Measurements from ENCODE around the gene DOCK1. TPM values are rescaled to one million over a fixed set of nuclear protein-coding genes. Genes with fewer than 3 reads are reported as not detected.

The DOCK1 gene
- total RNA-seq, 1 donor from 2014 or later = 18.6 TPM

DNA sequence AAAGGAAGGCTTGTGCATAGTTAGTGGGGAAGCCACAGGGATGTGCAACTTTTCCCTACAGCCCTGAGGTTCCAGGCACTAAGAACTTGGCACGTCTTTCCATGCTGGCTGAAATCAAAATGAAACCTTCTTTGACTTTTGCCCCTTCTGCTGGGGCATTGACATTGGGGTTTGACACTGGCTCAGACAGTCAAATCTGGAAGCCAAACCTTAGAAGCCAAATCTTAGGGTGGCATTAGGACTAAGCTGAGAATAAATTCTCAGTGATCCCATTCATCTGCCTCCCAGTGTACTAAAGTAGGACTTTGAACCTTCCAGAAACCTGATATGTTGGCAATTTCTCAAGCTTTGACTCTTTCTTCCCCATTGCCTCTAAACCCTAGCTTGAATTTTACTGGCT, 322.4 kb downstream of the DOCK1 start:
- DNase-seq = no peak

DNA sequence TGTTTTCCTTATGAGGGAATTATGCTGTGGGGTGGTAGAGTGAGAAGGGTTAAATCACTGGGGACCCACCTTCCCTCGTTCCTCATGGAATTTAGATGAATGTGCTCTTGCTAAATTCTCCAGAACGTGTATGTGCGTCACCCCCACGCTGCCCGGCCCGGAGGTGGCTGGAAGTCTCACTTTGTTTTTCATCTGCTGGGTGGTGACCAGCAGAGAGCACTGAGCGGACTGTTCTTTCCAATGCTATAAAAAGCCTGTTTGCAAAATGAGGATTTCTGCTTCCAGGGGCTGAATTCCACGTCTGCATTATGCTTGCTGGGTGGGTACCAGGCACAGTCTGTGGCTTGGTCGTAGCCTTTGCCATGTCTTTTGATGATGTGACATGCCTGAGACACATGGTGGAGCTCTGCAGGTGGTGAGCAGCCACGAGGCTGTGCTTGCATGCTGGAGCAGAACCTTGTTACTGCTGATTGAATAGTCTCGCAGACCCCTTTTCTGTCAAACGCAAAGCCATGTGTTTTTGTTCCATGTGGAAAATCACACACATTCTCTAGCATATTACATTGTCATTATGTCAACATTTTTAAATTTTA, 323.1 kb downstream of the DOCK1 start:
- peak; percentile 36 for DNase-seq

- DNase-seq = no peak
These were observed 329.1 kb downstream of the DOCK1 start for GRCh38 chr10:127234306-127234800.

DNA sequence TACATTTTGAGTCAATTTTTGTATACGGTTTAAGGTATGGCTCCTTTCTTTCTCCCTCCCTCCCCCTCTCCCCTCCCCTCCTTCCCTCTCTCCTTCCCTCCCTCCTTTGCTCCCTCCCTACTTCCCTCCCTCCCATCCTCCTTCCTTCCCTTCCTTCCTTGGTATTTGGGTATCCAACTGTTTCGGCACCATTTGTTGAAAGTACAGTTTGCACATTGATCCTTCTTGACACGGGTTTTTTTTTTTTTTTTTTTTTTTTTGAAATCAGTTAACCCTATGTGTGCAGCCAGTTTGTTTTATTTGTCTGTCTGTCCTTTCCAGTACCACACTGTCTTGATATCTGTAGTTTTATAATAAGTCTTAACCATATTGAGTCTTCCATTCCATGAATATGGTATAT, 331.0 kb downstream of the DOCK1 start:
- no peak for DNase-seq

GRCh38 chr10:127242914-127243313, 337.7 kb downstream of the DOCK1 start:
- DNase-seq = no peak

- DNase-seq = no peak
These were observed 338.5 kb downstream of the DOCK1 start for GRCh38 chr10:127243490-127244272.

DNA sequence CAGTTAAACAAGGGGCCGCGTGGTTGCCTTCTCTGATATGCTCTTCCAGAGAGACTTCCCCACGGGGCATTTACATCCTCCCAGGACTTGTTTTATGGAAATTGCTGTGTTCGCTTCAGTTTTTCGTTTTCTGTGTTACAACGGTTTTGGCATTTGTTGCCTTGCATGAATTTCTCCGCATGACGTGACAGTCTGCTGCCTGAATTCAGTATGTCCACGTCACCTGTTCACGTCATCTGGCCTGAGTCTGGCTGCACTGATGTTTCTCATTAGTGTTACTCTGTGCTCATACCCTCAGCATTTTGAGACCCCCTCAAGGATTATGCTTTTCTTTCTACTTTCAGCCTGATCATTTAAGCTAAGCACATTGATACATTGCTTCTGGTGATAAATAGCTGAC, 340.2 kb downstream of the DOCK1 start:
- no peak for DNase-seq

GRCh38 chr10:127250031-127250430, 344.8 kb downstream of the DOCK1 start:
- DNase-seq = no peak

- DNase-seq = no peak
These were observed 347.6 kb downstream of the DOCK1 start for GRCh38 chr10:127252818-127253217.

GRCh38 chr10:127254276-127254675, 349.0 kb downstream of the DOCK1 start:
- DNase-seq = no peak

- DNase-seq = no peak
These were observed 352.2 kb downstream of the DOCK1 start for GRCh38 chr10:127257395-127257794.

DNA sequence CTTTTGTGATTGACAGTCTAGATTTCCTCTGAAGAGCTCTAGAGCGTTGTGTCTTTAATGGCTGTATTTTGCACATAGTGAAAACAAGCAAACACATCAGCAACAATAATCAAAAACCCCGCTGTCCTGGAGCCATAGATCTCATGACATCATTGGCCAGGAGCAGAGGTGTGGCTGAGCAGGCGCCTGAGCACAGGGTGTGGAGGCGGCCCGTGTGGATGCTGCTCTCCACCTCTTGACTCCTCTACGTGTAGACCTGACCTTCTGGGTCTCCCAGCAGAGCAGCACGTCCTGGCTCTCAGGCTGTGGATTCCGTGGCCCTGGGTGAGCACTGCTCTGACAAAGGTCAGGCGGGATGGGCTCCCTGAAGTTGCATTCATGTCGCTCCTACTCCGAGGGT, 354.1 kb downstream of the DOCK1 start:
- no peak for DNase-seq

DNA sequence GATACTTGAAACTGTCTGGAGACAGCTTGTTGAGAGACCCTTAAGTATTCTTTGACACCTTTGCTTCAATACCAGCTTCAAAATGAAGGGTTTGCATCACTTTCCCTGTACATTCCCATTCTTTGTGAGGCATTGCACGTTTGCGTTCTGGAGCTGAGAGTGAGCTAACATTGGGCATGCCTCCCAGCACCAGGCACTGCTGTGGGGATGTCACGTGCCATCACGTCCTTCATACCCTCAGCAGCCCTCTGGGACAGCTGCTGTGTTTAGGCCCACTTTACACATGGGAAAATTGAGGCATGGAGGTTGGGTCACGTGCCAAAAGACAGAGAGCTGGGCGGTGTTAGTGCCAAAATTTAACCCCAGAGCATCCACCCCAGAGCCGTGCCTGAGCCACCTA, 357.4 kb downstream of the DOCK1 start:
- no peak for DNase-seq

- DNase-seq = no peak
These were observed 360.1 kb downstream of the DOCK1 start for GRCh38 chr10:127265288-127265687.

DNA sequence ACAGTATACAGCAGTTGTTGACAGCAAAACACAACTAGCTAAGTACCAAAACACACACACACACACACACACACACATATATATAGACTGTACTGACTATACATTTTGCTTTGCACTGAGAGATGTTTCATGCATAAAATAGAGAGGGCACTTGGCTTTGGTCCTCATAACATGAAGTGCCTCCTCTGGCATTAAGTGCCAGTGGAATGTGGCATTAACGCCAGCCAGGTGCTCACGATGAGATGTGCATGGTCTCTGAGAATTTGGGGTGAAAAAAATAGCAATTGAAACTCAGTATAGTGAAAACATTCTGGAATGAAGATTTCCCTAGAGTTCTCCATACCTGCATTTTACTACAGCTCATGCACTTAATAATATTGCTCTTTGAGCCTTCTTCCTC, 361.2 kb downstream of the DOCK1 start:
- no peak for DNase-seq

DNA sequence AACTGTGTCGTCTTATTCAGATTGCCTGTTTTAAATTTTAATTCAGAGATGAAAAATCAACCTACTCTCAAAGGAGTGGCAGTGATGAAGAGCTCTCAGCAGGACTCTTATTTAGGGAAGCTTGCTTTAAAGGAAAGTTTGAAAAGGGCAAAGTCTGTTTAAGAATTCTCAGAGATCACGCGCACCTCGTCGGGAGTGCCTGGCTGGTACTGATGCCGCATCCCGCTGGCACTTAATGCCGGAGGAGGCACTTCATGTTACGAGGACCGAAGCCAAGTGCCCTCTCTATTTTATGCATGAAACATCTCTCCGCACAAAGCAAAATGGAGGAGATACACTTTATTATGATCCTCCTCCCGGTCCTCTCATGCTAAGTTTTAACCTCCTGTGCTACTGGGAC, 362.2 kb downstream of the DOCK1 start:
- DNase-seq = no peak

DNA sequence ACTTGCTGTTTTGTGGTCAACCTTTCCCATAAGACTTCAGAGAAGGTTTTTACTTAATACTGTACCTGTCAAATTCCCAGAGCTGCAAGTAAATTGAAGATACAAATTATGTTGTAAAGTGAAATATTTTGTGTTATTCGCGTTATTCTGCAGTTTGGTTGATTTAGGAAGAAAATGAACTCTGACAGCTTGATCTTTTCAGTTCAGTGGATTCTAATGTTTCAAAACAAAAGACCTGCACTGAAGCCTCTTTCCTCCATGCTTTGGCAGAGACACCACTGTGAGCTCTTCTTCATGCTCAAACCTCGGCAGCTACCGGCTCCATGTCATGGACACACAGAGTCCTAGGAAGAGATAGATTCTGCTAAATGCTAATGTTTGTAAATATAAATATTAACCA, 366.8 kb downstream of the DOCK1 start:
- no peak for DNase-seq

- DNase-seq = no peak
These were observed 370.0 kb downstream of the DOCK1 start for GRCh38 chr10:127275272-127275671.

DNA sequence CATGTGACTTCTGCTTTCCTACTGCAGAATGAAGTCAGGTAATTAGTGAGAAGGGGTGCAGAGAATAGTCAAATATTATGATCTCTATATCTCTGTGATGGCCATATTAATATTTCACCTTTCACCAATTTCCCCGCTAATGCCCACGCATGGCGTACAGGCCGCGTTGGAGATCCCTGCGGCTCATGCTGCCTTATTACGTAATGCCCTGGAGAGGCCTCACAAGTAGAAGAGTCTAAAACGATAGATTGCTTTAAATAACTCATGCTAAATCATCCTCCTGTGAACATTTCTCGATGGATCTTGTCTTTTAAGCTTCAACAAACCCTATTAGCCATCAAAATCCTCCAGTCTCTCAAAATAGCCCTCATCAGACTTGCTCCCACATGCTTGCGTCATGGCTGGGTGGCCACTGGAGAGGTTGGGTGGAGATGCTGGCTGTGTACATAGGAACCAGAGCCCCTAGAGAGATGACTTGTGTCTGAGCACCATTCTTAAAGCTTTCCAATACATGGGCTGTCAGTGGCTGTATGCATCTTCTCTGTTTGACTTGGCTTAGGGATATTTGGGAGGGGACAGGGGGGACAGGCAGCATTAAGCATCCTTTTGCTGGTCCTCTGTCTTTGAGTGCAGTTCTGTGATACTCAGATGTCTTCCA, 370.7 kb downstream of the DOCK1 start:
- DNase-seq = no peak

GRCh38 chr10:127276794-127277462, 371.7 kb downstream of the DOCK1 start:
- no peak for DNase-seq

- no peak for DNase-seq
These were observed 372.8 kb downstream of the DOCK1 start for GRCh38 chr10:127278001-127278400.

DNA sequence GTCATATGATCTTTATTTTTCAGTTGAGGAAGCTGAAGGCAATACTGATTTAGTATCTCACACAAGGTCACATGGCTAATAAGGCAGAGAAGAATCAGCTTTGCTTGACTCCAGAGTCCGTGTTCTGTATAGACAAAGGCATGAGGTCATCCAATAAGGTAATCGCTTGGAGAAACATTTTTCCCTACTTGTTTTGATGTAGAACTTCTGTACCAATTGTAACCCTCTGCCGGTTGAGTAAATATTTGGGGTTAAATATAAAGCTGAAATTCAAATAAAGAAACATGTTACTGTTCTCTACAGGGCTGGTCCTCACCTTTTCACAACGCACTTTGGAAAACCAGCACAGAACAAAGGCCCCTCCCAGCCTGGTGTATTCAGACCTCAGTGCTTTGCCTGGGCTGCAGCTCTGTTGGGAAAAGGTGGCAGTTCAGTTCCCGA, 374.1 kb downstream of the DOCK1 start:
- no peak for DNase-seq

GRCh38 chr10:127280446-127280845, 375.2 kb downstream of the DOCK1 start:
- no peak for DNase-seq
